GM20000 (cell line): ENCODE data around the gene CCDC74B.
A peak's percentile ranks its signal among the peaks of the same experiment; 100 is the strongest.
"Not testable (repeated sequence)": the region's sequence is repeated elsewhere in the genome, so short reads cannot be mapped to it uniquely, and the experiment has no call there.

ENCODE experiments used
- DNase-seq: peaks from one replicate; pipeline ENCODE4 v3.0.0; 2012; ENCODE audit warnings: low spot score
- CTCF ChIP-seq: IDR thresholded peaks from 2 replicates; pipeline ENCODE4 v1.5.1; 2012; ENCODE audit warnings: mild to moderate bottlenecking, control low read depth; ENCODE audit errors: extremely low read depth, missing control alignments

The CCDC74B gene

GRCh38 chr2:130165293-130166016, 20.5 kb upstream of the CCDC74B start:
- DNase-seq = no peak
- TF ChIP-seq CTCF = no peak

- no peak for TF ChIP-seq CTCF
Measured at GRCh38 chr2:130162968-130163367, 18.1 kb upstream of the CCDC74B start.

GRCh38 chr2:130162486-130162885, 17.6 kb upstream of the CCDC74B start:
- not testable (repeated sequence) for DNase-seq

More at GRCh38 chr2:130162968-130163367, 18.1 kb upstream of the CCDC74B start:
- no peak for DNase-seq

- DNase-seq = not testable (repeated sequence)
Measured at GRCh38 chr2:130160838-130161705, 16.2 kb upstream of the CCDC74B start.

- DNase-seq = no peak
- no peak for TF ChIP-seq CTCF
Measured at GRCh38 chr2:130160131-130160530, 15.2 kb upstream of the CCDC74B start.

- not testable (repeated sequence) for DNase-seq
Measured at GRCh38 chr2:130159376-130159775, 14.5 kb upstream of the CCDC74B start.

- no peak for TF ChIP-seq CTCF
- DNase-seq = no peak
Measured at GRCh38 chr2:130158631-130159030, 13.7 kb upstream of the CCDC74B start.

GRCh38 chr2:130157825-130158514, 13.1 kb upstream of the CCDC74B start:
- DNase-seq = peak; percentile 73

- DNase-seq = not testable (repeated sequence)
Measured at GRCh38 chr2:130157354-130157753, 12.4 kb upstream of the CCDC74B start.

- TF ChIP-seq CTCF = no peak
- DNase-seq = no peak
Measured at GRCh38 chr2:130156624-130157004, 11.7 kb upstream of the CCDC74B start.
